DMS79 treated with DMSO at 0.1 percent for 48 hours (cell line): Measurements from ENCODE around the gene TMEM239.
"Not testable (repeated sequence)": the region's sequence is repeated elsewhere in the genome, so short reads cannot be mapped to it uniquely, and the experiment has no call there.

ENCODE experiments used
- DNase-seq: peaks from one replicate; lab custom pipeline; 2025; lab: John Stamatoyannopoulos, UW

The TMEM239 gene

DNA sequence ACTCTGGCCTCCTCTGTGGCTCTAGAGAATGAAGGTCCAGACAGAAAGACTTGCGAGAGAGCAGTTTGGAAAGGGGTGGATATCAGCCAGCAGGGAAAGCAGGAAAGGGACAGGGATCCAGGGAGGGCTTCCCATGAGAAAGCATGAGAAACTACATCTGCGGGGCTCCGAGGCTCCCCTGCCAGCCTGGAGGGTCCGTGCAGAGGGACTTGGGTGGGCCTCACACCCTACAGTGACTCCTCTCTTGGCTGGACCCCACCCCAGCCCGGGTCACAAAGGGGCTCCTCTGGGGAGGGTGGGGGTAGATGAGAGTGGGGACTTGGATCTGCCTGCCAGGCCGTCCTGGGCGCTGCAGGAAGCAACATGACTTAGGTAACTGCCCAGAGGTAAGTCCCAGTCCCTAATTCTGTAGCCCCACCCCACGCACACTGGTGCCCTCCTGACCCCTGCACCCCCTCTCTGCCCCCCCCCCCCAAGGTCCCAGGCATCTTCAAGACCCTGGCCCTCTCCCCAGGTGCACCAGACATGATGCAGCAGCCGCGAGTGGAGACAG lies at the start of gene TMEM239:
TSS of gene TMEM239 (plus strand) at position 335 of the 553 bp plus-strand sequence. CDS start at position 526, 191 bp downstream.
- DNase-seq: no peak

DNA sequence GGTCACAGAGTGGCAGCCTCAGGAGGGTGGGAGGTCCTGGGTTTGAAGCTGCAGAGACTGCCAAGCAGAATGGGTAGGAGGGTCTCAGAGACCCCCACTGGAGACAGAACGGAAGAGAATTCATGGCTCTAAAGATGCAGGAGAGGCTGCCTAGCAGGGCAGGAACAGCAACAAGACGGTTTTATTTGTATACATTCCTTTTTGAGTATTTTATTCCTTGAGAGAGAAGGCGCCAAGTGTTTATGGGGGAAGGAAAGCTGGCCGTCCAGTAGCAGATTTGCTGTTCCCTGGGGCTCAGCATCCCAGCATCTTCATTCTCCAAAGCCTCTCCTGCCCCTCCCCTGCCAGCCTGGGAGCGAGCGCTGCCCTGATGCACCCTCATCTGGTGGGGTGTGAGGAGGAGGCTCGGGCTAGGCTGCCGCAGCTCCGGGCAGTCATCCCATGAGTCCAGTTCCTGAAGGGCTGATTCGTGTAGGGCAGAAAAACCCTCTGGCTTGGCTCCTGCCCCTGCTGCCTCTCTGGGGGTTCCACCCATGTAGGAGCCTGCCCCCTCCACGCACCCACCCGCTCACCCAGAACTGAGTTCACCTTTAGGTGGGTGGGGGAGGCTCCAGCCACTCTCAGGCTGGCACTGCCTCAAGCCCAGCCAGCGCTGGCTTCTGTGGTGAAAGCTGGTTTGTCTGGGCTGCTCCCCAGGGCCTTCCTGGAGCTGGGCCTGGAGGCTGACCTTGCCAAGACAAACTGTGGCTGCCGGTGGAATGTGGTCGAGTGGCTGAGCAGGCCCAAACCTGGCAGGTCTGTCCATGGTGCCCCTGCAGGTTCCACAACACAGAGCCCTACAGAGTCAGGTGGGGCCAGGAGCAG lies 48.2 kb upstream of the TMEM239 start:
- DNase-seq: peak; percentile 56

DNA sequence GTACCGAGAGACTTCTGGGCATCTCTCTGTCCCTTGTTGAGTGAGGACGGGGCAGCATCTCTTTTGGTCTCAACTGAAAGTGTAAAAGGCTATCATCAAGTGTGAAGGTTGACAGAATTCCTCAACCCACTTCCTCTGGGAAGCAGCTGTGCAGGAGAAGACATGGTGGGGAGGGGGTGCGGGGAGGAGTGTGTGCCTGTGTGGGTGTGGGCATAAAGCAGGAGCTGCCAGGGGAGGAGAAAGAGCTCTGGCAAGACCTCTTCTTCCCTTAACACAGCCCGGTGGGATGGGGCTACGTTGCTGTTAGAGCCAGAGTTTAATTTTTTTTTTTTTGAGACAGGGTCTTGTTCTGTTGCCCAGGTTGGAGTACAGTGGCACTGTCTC lies 47.5 kb upstream of the TMEM239 start:
- no peak for DNase-seq

DNA sequence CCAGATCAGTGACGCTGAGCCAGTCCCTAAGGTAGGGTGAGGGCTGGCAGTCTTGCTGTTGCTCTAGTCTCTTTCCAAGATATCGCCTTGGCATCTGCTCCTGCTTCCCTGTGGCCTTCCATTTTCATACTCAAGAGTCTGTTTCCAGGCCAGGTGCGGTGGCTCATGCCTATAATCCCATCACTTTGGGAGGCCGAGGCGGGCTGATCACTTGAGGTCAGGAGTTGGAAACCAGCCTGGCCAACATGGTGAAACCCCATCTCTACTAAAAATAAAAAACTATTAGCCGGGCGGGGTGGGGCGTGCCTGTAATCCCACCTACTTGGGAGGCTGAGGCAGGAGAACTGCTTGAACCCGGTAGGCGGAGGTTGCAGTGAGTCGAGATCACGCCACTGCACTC lies 46.1 kb upstream of the TMEM239 start:
- DNase-seq: not testable (repeated sequence)

DNA sequence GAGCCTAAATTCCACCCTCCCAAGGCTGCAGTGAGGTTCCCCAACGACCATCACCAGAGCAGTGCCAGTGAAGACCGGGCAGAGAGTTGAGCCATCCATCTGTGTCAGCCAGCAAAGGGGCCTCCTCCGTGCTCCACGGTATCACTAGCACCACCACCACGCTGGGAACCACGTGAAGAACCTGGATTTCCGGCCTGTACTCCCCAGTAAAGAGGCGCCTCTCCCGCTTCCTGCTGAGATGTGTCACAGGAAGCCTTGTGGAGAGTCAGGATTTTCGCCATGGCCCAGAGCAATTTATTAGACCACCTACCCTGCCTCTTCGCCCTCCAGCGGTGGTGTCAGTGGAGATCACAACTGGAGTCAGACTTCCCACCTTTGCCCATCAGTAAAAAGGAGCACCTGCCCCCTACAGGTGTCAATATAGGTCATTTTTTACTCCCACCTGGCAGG lies 44.5 kb upstream of the TMEM239 start:
- no peak for DNase-seq

DNA sequence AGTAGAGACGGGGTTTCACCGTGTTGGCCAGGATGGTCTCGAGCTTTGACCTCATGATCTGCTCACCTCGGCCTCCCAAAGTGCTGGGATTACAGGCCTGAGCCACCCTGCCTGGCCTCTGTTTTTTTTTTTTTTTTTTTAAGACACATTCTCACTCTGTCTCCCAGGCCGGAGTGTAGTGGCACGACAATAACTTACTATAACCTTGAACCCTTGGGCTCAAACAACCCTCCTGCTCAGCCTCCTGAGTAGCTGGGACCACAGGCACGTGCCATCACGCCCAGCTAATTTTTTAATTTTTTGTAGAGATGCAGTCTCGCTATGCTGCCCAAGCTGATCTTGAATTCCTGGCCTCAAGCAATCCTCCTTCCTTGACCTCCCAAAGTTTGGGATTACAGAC lies 42.4 kb upstream of the TMEM239 start:
- no peak for DNase-seq

DNA sequence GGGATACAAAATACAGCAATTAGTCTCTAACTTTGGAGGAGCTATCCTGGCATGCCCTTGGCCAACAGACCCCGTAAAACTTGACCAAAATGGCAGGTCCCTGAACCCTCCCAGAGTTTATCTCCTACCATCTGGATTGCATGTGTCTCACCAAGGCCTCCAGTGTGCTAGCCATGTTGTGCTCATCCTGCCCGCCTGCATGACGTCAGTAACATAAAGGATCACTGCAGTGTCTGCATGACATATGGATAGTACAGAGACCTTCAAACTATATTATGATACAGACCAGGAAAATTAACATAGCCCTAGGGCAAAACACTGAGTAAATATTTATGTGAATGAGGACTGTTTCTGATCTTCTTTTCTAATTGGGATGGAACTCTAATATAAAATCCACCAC lies 41.0 kb upstream of the TMEM239 start:
- DNase-seq: no peak

DNA sequence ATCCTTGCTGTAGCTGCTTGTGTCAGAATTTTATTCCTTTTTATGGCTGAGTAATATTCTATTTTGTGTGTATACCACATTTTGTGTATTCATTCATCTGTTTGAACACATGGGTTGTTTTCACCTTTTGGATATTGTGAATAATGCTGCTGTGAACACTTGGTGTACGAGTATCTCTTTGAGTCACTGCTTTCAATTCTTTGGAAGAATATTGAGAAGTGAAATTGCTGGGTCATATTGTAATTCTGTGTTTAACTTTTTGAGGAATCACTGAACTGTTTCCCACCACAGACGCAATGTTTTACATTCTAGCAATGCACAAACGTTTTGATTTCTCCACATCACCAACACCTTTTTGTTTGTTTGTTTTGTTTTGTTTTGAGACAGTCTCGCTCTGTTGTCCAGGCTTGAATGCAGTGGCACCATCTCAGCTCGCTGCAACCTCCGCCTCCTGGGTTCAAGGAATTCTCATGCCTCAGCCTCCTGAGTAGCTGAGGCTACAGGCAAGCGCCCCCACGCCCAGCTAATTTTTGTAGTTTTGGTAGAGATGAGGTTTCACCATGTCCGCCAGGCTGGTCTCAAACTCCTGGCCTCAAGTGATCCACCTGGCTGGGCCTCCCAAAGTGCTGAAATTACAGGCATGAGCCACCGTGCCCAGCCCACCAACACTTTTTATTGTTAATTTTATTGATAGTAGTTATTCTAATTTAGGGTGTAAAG lies 37.4 kb upstream of the TMEM239 start:
- no peak for DNase-seq

DNA sequence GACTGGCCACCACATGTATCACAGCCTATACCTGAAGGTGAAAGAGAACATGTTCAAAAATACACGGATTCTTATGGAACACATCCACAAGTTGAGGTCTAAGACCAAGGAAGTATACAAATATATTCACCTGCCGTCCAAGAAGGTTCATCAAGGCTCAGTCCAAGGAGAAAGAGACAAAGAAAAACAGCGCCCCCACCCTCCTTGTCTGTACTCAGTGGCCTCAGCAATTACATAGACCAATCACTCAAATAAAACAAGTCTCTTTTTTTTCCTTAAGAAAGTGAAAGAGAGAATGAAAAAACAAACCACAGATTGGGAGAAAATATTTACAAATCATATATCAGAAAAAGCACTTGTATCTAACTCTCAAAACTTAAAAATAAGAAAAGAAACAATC lies 35.2 kb upstream of the TMEM239 start:
- DNase-seq: no peak

DNA sequence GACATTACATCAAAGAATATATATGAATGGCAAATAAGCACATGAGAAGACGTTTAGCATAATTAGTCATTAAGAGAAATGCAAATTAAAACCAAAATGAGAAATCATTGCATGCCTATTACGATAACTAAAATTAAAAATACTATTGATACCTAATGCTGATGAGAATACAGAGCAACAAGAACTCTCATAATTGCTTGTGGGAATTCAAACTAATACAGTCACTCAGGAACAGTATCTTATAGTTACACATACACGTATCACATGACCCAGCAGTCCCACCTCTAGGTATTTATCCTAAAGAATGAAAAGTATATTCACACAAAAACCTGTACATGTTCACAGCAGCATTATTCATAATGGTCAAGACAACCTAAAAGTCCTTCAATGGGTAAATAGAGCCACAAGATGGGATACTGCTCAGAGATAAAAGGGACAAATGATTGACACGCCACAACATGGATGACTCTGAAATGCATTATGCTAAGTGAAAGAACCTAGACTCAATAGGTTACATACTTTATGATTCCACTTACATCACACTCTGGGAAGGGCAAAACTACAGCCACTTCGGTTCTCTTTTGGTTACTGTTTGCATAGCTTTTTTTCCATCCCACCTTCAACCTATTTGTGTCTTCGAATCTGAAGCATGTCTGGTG lies 32.1 kb upstream of the TMEM239 start:
- DNase-seq: no peak

DNA sequence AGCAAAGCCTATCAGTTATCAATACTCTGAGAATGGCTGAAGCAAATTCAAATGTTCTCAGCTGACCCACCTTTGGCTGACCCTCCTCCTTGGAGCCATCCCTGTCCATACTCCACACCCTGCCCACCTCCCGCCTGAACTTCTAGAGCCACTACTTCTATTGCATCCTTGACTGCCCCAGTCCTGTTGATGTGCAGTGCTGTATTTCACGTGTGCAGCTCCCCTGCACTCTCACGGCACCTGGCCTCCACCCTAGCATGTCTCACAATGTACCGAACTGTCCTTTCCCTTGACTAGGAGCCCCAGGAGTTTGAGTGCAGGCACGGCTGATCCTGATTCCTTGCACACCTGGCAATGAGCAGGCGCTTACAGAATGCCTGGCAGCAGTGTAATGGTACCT lies 22.7 kb upstream of the TMEM239 start:
- no peak for DNase-seq

DNA sequence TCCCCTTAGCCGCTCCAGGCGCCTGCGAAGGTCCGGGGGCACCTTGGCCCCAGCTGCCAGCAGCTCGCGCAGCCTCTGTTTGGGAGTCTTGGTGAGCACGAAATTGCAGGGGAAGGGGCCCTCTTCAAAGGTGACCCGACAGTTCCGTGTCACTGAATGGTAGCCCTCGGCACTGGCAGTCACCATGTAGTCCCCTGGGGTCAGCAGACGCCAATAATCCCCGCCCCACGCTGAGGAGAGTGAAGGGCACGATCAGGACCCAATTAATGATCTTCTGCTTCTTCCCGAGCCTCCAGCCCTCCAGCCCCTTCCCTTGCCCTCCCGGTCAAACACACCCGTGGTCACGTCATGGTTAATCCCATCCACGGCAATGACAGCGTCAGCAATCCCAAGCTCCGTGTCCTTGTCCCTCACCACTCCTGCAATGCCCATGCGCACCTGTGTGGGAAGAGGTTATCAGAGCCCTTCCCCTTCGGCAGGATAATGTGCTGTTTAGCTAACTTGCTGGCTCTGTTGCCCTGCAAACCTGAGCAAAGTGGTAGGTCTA lies 21.9 kb upstream of the TMEM239 start:
- no peak for DNase-seq

DNA sequence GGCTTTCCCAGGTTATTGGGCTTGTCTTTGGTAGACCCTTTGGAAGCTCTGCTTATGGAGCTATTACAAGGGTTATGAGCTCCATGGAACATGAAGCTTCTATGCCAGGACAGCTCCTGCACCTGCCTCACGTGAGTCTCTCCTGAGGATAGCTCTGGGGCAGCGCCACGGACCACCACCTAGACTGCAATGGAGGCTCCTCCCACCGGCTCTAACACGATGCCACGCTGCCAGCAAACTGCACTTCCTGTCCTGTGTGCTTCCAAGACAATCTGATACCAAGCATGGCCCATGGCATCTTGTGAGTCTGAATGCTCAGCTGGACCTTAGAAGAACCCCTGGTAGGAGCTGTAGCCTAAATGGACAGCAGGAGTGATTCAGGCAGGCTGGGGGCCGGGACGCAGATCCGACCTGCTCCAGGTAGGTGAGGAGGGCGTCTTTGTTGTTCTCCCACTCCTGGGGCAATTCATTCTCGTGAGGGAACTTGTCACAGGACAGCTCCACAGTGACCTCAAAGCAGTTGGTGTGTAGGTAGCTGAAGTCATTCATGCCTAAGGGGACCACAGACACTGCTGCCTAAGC lies 21.2 kb upstream of the TMEM239 start:
- DNase-seq: no peak

DNA sequence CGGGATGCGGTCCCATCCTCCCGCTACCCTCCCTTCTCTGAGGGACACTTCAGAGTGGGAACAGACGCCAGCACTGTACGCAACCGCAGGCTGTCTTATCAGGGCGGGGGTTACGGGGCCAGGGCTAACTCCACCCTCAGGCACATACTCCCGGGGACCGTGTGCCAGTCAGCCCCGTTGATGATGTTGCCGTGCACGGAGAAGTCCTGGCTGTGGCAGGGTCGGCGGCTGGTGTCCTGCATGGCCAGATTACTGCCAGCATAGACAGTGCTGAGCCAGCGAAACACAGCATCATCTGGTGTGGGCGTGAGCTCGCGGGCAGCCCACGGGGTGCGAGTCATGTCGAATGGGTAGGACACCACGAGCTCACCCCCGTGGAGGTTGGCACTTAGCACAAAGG lies 20.7 kb upstream of the TMEM239 start:
- DNase-seq: no peak

DNA sequence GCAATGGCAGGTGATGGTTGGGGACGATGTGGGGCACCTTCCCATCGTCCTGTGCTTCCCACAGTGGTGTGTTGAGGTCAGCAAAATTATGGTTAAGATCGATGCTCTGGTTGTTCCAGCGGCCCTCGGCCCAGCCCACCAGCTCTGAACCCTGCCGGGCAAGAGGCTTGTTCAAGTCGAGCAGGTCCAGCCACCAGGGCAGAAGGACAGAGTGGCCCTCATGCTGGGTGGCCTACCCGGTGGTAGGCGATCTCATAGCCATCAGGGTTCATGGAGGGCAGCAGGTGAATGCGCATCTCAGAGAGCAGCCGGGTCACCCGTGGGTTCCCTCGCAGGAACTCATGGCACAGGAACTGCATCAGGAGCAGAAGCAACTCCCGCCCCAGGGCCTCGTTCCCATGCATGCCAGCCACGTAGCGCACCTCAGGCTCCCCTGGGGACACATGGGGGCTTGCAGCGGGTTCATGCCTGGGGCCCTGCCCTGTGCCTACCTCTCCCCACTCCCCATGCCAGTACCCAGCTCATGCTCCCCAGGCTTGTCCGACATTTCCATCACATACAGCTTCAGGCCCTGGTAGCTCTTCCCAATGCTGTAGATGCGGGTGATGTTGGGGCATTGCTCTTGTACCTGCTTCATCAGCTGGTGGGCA lies 20.0 kb upstream of the TMEM239 start:
- DNase-seq: no peak

DNA sequence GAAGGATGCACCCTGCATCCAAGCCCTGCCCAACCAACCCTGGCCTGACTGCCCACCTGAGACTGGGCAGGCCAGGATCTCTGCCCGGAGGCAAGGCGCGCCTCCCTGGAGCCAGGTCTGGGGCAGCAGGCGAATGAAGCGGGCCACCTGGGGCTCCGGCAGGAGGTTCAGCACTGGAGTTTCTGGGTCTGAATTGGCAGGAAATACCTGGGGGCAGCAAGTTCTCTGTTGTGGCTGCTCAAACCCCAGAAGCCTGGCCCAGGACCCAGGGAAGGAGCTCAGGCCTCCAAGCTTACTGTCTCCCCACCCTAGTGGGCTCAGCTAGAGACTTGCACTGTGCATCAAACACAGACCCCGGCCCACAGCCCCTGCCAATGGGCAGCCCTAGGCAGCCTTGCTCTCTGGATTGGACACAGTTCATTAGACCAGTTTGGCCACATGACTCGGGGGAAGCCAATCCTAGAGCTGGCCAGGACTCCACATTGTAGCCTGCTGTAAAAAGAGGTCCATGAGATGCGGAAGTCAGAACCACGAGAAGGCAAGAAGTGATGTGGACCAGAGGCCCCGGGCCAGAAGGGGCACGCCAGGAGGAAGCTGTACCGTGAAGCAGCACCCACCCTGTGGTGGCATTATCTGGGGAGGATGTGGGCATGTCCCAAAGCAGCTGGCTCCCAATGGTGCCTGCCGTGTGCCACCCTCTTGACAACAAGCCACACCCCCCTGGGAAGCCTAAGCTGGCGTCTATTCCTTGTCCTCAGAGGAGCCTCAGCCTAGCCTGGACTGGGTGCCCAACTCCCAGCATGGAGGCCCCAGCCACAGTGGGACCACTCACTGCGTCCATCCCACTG lies 18.8 kb upstream of the TMEM239 start:
- DNase-seq: no peak

DNA sequence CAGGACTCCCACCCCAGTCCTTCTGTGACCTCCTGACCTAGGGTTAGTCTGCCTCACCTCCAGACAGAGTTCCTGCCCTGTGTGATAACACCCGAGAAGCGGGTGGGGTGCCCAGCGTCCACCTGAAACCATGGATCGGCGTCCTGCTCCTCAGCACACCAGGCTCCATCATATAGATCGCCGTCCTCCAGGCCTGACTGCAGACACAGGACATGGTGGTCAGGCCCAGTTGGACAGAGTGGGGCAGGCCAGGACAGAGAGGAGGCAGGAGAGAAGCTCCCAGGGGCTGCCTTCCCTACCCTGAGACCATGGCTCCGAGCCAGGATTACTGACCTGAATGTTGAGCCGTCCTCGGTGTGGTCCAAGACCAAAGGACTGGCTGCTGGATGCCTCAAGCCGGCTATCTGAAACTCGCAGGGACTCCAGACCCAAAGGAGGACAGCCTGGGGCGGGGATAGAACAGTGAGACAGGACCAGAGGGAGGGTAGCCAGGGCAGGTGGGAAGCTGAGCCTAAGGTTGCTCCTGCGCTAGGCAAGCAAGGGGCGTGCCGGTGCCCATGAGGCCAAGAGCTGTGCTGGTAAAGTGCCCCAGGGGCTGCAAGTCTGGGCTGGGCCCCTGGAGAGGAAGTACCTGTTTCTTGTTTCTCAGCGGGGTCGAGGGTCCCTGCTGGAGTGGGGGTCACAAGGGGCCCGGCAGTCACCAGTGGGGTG lies 17.9 kb upstream of the TMEM239 start:
- DNase-seq: no peak

DNA sequence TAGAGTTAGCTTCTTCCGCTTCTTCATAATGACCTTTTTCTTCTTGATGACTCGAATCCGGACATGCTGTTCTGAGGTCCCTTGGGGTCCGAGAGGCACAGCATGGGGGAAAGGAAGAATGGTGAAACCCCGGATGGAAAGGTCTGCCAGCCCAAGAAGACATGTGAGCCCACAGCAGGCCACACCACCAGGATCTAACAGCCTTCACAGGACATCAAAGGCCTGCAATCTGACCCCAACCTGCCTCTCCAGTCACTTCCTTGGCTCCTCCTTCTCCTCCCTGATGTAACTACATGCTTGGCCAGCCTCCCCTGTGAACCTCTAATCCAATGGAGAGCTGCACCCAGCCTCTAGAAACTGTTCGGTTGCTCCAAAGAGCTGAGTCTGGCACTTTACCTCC lies 17.4 kb upstream of the TMEM239 start:
- peak; percentile 35 for DNase-seq

DNA sequence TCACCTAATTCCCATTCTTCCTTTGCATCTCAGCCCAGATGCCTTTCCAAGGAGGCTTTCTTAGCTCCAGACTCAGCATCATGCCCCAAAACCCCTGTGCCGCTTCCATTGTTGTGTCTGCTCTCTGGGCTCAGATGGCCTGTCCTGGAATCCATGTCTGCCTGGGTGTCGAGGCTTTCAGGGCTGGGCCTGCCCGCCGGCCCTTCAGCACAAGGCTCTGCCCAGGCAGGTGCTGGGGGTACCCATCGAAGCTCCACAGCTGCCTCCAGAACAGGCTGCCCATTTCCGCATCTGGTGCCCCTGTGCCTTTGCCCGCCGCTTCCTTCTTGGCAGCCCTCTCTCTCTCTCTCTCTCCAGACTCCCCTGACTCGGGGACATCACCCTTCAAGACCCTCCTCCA lies 16.9 kb upstream of the TMEM239 start:
- peak; percentile 54 for DNase-seq
